ENCODE measurements around the gene CRACR2A. TPM values are rescaled to one million over a fixed set of nuclear protein-coding genes. Genes with fewer than 3 reads are reported as not detected.

CRACR2A gene
- total RNA-seq, 1 experiment from 2014 or later, result not detected

DNA sequence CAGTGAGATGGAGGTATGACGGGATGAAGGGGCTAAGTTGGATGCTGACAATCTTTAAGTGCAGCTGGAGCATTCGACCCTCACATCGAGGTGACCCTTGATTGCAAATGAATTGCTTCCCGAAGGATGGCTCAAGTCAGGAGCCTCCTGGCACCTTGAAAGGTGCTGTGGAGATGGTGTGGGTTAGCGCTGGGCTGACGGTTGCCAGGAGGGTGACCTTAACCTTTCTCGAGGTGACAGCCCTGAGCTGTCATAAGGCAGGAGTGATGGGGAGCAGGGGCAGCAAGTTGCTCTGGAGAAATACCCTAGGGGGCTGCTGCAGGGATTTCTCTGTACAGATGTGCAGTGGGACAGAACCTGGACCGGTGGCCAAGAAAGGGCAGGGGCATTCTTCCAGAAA lies 122.8 kb downstream of the CRACR2A start:
- Histone ChIP-seq H3K4me1 (ENCODE audit: insufficient read depth, low read length) (no peaks in the 10 kb centered on the region), H3K9me2 (replicated peaks; ENCODE audit: low read length) (no peaks in the 10 kb centered on the region), H3K27me3 (ENCODE audit: low read length) (peaks cover 9% of the 10 kb centered on the region), H3K4me2 (ENCODE audit: low read length) (no peak overlapping the region), H3K79me2 (ENCODE audit: low read length) (no peaks in the 10 kb centered on the region), H3K4me3 (ENCODE audit: low read length) (no peak overlapping the region), H3K36me3 (ENCODE audit: low read depth, low read length) (no peaks in the 10 kb centered on the region), H3K27ac (ENCODE audit: low read length) (no peak overlapping the region), H3K9ac (ENCODE audit: low read length) (no peak overlapping the region), H3F3A (ENCODE audit: low read length, unreplicated experiment) (no peaks in the 10 kb centered on the region), H2AFZ (ENCODE audit: low read length) (no peak overlapping the region), H3K9me3 (ENCODE audit: low read length) (no peaks in the 10 kb centered on the region), H4K20me1 (ENCODE audit: low read length) (no peaks in the 10 kb centered on the region)
- ChIA-PET CTCF (no interaction called here), POLR2A (ENCODE audit: unreplicated experiment) (no interaction called here)
- DNase-seq (no peak), ATAC-seq (no peak)
- no peak for TF ChIP-seq EZH2 (IDR thresholded peaks at IDR 0.05; ENCODE audit: low read length, unreplicated experiment)
- no peak for TF ChIP-seq EZH2phosphoT487 (IDR thresholded peaks at IDR 0.05; ENCODE audit: borderline replicate concordance, low read length)
- no TSS peak for BruUV-seq (replicated peaks)
- intact Hi-C loops (cut with micrococcal nuclease), result no loop called here

- H3K4me3 ChIP-seq (ENCODE audit: low read length), result no peak overlapping the region
- H3K36me3 ChIP-seq (ENCODE audit: low read depth, low read length), result no peaks in the 10 kb centered on the region
- peaks cover 18% of the 10 kb centered on the region for H3K27me3 ChIP-seq (ENCODE audit: low read length)
- no peaks in the 10 kb centered on the region for H3K9me3 ChIP-seq (ENCODE audit: low read length)
- intact Hi-C loops (cut with micrococcal nuclease), result no loop called here
- H3K4me2 ChIP-seq (ENCODE audit: low read length), result no peak overlapping the region
- no TSS peak for BruUV-seq (replicated peaks)
- H3F3A ChIP-seq (ENCODE audit: low read length, unreplicated experiment), result no peaks in the 10 kb centered on the region
- ChIA-PET POLR2A (ENCODE audit: unreplicated experiment) (no interaction called here), CTCF (no interaction called here)
- no peak overlapping the region for H2AFZ ChIP-seq (ENCODE audit: low read length)
- H3K27ac ChIP-seq (ENCODE audit: low read length), result no peak overlapping the region
- H3K9ac ChIP-seq (ENCODE audit: low read length), result no peak overlapping the region
- H4K20me1 ChIP-seq (ENCODE audit: low read length), result no peaks in the 10 kb centered on the region
- no peak for TF ChIP-seq EZH2phosphoT487 (IDR thresholded peaks at IDR 0.05; ENCODE audit: borderline replicate concordance, low read length)
- no peak for TF ChIP-seq CTCF (conservative IDR thresholded peaks at IDR 0.05; ENCODE audit: low read depth, low read length)
- TF ChIP-seq EZH2 (IDR thresholded peaks at IDR 0.05; ENCODE audit: low read length, unreplicated experiment), result no peak
- no peaks in the 10 kb centered on the region for H3K4me1 ChIP-seq (ENCODE audit: insufficient read depth, low read length)
- no peaks in the 10 kb centered on the region for H3K79me2 ChIP-seq (ENCODE audit: low read length)
- DNase-seq (no peak), ATAC-seq (no peak)
- no peaks in the 10 kb centered on the region for H3K9me2 ChIP-seq (replicated peaks; ENCODE audit: low read length)
Observed at GRCh38 chr12:3629057-3629830, 123.7 kb downstream of the CRACR2A start.

GRCh38 chr12:3628629-3629028 lies 124.3 kb downstream of the CRACR2A start:
- Histone ChIP-seq H3K4me3 (ENCODE audit: low read length) (no peak overlapping the region), H3K4me1 (ENCODE audit: insufficient read depth, low read length) (no peaks in the 10 kb centered on the region), H3K9me3 (ENCODE audit: low read length) (no peaks in the 10 kb centered on the region), H3K36me3 (ENCODE audit: low read depth, low read length) (no peaks in the 10 kb centered on the region), H3K79me2 (ENCODE audit: low read length) (no peaks in the 10 kb centered on the region), H2AFZ (ENCODE audit: low read length) (no peak overlapping the region), H3F3A (ENCODE audit: low read length, unreplicated experiment) (no peaks in the 10 kb centered on the region), H3K4me2 (ENCODE audit: low read length) (no peak overlapping the region), H3K9ac (ENCODE audit: low read length) (no peak overlapping the region), H3K27me3 (ENCODE audit: low read length) (peaks cover 22% of the 10 kb centered on the region), H4K20me1 (ENCODE audit: low read length) (no peaks in the 10 kb centered on the region), H3K9me2 (replicated peaks; ENCODE audit: low read length) (no peaks in the 10 kb centered on the region), H3K27ac (ENCODE audit: low read length) (no peak overlapping the region)
- CTCF ChIA-PET, result interaction anchor here (0.6 kb wide), 1 partner anchor 105 kb away, joined by 3 read pairs; no protein-coding TSS in a partner anchor
- intact Hi-C loops (cut with micrococcal nuclease), result no loop called here
- BruUV-seq (replicated peaks), result no TSS peak
- ATAC-seq (no peak), DNase-seq (no peak)
- no peak for TF ChIP-seq EZH2 (IDR thresholded peaks at IDR 0.05; ENCODE audit: low read length, unreplicated experiment)
- TF ChIP-seq EZH2phosphoT487 (IDR thresholded peaks at IDR 0.05; ENCODE audit: borderline replicate concordance, low read length), result no peak
- no peak for TF ChIP-seq CTCF (conservative IDR thresholded peaks at IDR 0.05; ENCODE audit: low read depth, low read length)
- POLR2A ChIA-PET (ENCODE audit: unreplicated experiment), result no interaction called here
